ENCODE results near the gene CYP8B1. TPM values are rescaled to one million over a fixed set of nuclear protein-coding genes. Genes with fewer than 3 reads are reported as not detected.

Gene CYP8B1
- total and polyA plus RNA-seq, 2 of the 13 experiments (the other 11 are each of a cell fraction or from before 2014, with no cell fraction given): 0.58 to 2.0 TPM

DNA sequence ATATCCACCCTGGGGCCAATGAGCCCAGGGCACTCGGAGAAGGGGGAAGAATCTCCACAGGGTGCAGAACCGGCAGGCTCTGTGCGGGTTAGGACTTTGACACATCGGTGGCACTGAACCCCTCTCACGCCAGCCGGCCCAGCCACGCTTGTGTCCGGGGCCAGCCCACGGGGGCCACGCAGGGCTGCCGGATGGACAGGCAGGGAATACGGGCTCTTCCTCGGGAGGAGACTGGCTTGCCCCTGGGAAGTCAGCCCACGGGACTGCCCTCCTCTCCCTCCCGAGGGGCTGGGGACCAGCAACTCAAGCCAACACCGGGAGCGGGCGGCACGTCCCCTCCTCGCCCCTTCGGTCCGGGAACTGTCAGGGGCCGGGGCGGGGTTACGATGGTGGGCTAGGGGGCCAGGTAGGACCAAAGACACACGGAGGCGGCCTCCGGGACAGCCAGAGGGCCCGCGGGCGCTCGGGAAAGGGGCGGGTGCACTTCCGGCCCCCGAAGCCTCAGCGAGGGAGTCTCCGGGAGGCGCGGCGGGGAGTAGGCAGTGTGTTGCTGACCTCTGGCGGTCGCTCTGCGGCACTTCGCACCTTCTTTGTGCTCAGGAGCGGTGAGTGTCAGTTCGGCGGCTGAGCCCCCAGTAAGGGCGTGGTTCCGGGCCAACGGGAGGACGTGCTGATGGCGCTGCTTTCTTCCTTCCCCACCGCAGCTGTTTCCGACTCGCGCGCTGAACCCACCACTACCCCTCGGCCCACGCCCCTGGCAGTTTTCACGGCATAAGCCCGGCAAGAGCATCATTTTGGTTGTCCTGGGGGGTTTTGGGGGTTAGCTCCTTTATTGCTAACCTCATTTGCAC, 5.1 kb upstream of the CYP8B1 start:
- no TSS peak for BruUV-seq (replicated peaks)
- in situ Hi-C loops (cut with HindIII; ENCODE audit: extremely low pct_ligation_motif_present, low pct_unique_long_range_greater_than_20kb): no loop called here
- Histone ChIP-seq H3K27ac (ENCODE audit: extremely low read length, insufficient read depth, low read length) (no peak overlapping the region), H3K9ac (ENCODE audit: insufficient read depth, low read depth, low read length) (0 out of 2 replicates have a peak overlapping the region, but pooled peaks have one; percentile 34), H4K20me1 (ENCODE audit: insufficient read depth, low read length) (no peaks in the 10 kb centered on the region), H3K9me3 (ENCODE audit: low read length) (no peaks in the 10 kb centered on the region), H3K27me3 (ENCODE audit: control insufficient read depth in 1 of 2, insufficient read depth in 2 of 2, low read length in 2 of 2) (no peaks in the 10 kb centered on the region; a peak in 1 of 5 replicates), H2AFZ (ENCODE audit: low read length) (no peak overlapping the region), H3K79me2 (ENCODE audit: insufficient read depth, low read length) (no peaks in the 10 kb centered on the region), H3K4me2 (ENCODE audit: low read depth, low read length) (peak overlapping the region; percentile 79), H3K4me3 (replicated peaks in 1 of 3; ENCODE audit: insufficient read depth in 1 of 3, low read depth in 2 of 3, low read length in 3 of 3) (peak overlapping the region in 2 of 3 experiments; percentile 34 to 56; a peak in 3 of 6 replicates), H3K4me1 (ENCODE audit: insufficient read depth, low read length) (peaks cover 52% of the 10 kb centered on the region), H3K36me3 (replicated peaks in 1 of 2; ENCODE audit: control insufficient read depth in 1 of 2, insufficient read depth in 2 of 2, low read length in 2 of 2) (no peaks in the 10 kb centered on the region)
- DNase-seq (ENCODE audit: low spot score) (peak; percentile 66), FAIRE-seq (peak; percentile 42), ATAC-seq (peak; percentile 96)
- intact Hi-C loops (cut with micrococcal nuclease; ENCODE audit: unreplicated experiment): loop anchor here (1.0 to 2.0 kb wide), 3 partner anchors 42 to 100 kb away; no protein-coding TSS in a partner anchor
- 56% methylated on average over 18 of the region's 61 CpGs for WGBS (ENCODE audit: low lambda C conversion rate)
- ChIA-PET POLR2A (interaction anchor here (1.0 to 1.5 kb wide), 5 partner anchors 25 to 78 kb away, joined by 4 to 19 read pairs (median 6); partner anchors contain the start of gene HIGD1A), CTCF (ENCODE audit: low intra/inter-chr PET ratio, low total read pairs) (interaction anchor here (1.2 to 6.1 kb wide), 4 partner anchors 36 to 99 kb away, joined by 3 to 79 read pairs (median 10); no protein-coding TSS in a partner anchor)
- TF ChIP-seq NR1H2 (CRISPR knock-in tag; IDR thresholded peaks at IDR 0.05; ENCODE audit: borderline replicate concordance, low read depth) (no peak), SOX5 (CRISPR knock-in tag; IDR thresholded peaks at IDR 0.05; ENCODE audit: borderline replicate concordance) (peak; percentile 56), YEATS2 (CRISPR knock-in tag; IDR thresholded peaks at IDR 0.05; ENCODE audit: borderline replicate concordance) (no peak; the same call in 1 of the 2 replicates), ZNF274 (CRISPR knock-in tag; IDR thresholded peaks at IDR 0.05) (no peak), ZNF382 (CRISPR knock-in tag; IDR thresholded peaks at IDR 0.05; ENCODE audit: borderline replicate concordance) (no peak), KDM2A (CRISPR knock-in tag; IDR thresholded peaks at IDR 0.05; ENCODE audit: borderline replicate concordance, low read depth) (peak; percentile 90), MXD4 (CRISPR knock-in tag; IDR thresholded peaks at IDR 0.05) (0 out of 2 replicates have a peak, but pooled peaks have one; percentile 43), KDM5A (IDR thresholded peaks at IDR 0.05; ENCODE audit: borderline replicate concordance, low read length) (no peak), RBAK (CRISPR knock-in tag; IDR thresholded peaks at IDR 0.05) (no peak), RARA (CRISPR knock-in tag; IDR thresholded peaks at IDR 0.05) (no peak), GFI1 (CRISPR knock-in tag; IDR thresholded peaks at IDR 0.05; ENCODE audit: borderline replicate concordance) (peak; percentile 51; the same call in 1 of the 2 replicates), MEIS1 (CRISPR knock-in tag; IDR thresholded peaks at IDR 0.05; ENCODE audit: borderline replicate concordance) (peak; percentile 30; the same call in 1 of the 2 replicates), RFX1 (IDR thresholded peaks at IDR 0.05) (no peak), IRF2 (CRISPR knock-in tag; IDR thresholded peaks at IDR 0.05) (no peak), ZNF296 (CRISPR knock-in tag; conservative IDR thresholded peaks at IDR 0.05) (no peak), FOXJ3 (CRISPR knock-in tag; IDR thresholded peaks at IDR 0.05; ENCODE audit: borderline replicate concordance) (no peak)
- TF ChIP-seq, protein P1, sequence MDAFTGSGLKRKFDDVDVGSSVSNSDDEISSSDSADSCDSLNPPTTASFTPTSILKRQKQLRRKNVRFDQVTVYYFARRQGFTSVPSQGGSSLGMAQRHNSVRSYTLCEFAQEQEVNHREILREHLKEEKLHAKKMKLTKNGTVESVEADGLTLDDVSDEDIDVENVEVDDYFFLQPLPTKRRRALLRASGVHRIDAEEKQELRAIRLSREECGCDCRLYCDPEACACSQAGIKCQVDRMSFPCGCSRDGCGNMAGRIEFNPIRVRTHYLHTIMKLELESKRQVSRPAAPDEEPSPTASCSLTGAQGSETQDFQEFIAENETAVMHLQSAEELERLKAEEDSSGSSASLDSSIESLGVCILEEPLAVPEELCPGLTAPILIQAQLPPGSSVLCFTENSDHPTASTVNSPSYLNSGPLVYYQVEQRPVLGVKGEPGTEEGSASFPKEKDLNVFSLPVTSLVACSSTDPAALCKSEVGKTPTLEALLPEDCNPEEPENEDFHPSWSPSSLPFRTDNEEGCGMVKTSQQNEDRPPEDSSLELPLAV (CRISPR knock-in tag; conservative IDR thresholded peaks at IDR 0.05; ENCODE audit: low read depth): no peak
- TF ChIP-seq, protein P2, sequence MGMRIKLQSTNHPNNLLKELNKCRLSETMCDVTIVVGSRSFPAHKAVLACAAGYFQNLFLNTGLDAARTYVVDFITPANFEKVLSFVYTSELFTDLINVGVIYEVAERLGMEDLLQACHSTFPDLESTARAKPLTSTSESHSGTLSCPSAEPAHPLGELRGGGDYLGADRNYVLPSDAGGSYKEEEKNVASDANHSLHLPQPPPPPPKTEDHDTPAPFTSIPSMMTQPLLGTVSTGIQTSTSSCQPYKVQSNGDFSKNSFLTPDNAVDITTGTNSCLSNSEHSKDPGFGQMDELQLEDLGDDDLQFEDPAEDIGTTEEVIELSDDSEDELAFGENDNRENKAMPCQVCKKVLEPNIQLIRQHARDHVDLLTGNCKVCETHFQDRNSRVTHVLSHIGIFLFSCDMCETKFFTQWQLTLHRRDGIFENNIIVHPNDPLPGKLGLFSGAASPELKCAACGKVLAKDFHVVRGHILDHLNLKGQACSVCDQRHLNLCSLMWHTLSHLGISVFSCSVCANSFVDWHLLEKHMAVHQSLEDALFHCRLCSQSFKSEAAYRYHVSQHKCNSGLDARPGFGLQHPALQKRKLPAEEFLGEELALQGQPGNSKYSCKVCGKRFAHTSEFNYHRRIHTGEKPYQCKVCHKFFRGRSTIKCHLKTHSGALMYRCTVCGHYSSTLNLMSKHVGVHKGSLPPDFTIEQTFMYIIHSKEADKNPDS (CRISPR knock-in tag; IDR thresholded peaks at IDR 0.05): no peak
- TF ChIP-seq, protein P3, sequence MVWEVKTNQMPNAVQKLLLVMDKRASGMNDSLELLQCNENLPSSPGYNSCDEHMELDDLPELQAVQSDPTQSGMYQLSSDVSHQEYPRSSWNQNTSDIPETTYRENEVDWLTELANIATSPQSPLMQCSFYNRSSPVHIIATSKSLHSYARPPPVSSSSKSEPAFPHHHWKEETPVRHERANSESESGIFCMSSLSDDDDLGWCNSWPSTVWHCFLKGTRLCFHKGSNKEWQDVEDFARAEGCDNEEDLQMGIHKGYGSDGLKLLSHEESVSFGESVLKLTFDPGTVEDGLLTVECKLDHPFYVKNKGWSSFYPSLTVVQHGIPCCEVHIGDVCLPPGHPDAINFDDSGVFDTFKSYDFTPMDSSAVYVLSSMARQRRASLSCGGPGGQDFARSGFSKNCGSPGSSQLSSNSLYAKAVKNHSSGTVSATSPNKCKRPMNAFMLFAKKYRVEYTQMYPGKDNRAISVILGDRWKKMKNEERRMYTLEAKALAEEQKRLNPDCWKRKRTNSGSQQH (CRISPR knock-in tag; IDR thresholded peaks at IDR 0.05; ENCODE audit: low read depth): no peak

All from HepG2 (cell line).